Psoas muscle (tissue), 8 donors: ENCODE results near the gene PRDM8. TPM values are rescaled to one million over a fixed set of nuclear protein-coding genes. Genes with fewer than 3 reads are reported as not detected.

ENCODE experiments used
- ATAC-seq, 4 donors: fragments of 200-7000 bp; cut with Tn5 transposase; one replicate each; pipeline ENCODE4 v1.9.1; 2020; ENCODE audit warnings: moderate library complexity in 3 of 4, mild to moderate bottlenecking in 2 of 4
- DNase-seq, 2 donors: peaks; one replicate each; pipeline ENCODE4 v3.0.0-alpha.2; 2020
- H3K27ac ChIP-seq: fragments of 200-600 bp; one replicate; pipeline ENCODE4 v1.8.0; 2022
- H3K27me3 ChIP-seq, 3 donors: fragments of 200-600 bp in 1 of 3; one replicate each; pipeline versions ENCODE4 v1.6.1 to v1.8.0; 2013 to 2022; ENCODE audit warnings: low read length in 2 of 3, mild to moderate bottlenecking in 2 of 3, moderate library complexity in 1 of 3; ENCODE audit not compliant: insufficient read depth in 3 of 3
- H3K36me3 ChIP-seq, 2 donors: fragments of 200-600 bp in 1 of 2; one replicate each; pipeline versions ENCODE4 v1.6.1 to v1.8.0; 2013 to 2022; ENCODE audit warnings: low read depth in 1 of 2, mild to moderate bottlenecking in 1 of 2, moderate library complexity in 1 of 2; ENCODE audit not compliant: insufficient read depth in 1 of 2
- H3K4me1 ChIP-seq: fragments of 200-600 bp; one replicate; pipeline ENCODE4 v1.8.0; 2022
- H3K4me3 ChIP-seq: fragments of 200-600 bp; one replicate; pipeline ENCODE4 v1.8.0; 2022; ENCODE audit warnings: mild to moderate bottlenecking
- H3K9me3 ChIP-seq: fragments of 200-600 bp; one replicate; pipeline ENCODE4 v1.8.0; 2022
- WGBS, 3 donors: extraction: QIAGEN DNeasy Blood & Tissue Kit; methylation state at CpG; one replicate each; pipeline versions ENCODE4 v1.1.6 to v1.1.7; 2013; 5-methylcytosine and 5-hydroxymethylcytosine counted together
- intact Hi-C, 2 donors: fragments of 100-400 bp; cut with DNase I; formaldehyde crosslinking; loops; one replicate each; pipeline versions ENCODE4 v1.11.0 to v1.14.2; 2022
- polyA plus RNA-seq, 3 donors: library from polyadenylated mRNA; stranded (reverse); fragments of 200-250 nt; gene quantifications; one replicate each; pipeline ENCODE4 v1.2.3, GENCODE V29; 2013
- total RNA-seq, 4 donors: library from RNA; stranded (reverse); fragmentation: NEBNext Ultra II Directional in 2 of 4; extraction: Animal tissue kit (Norgen Biotek cat#: 25700) in 2 of 4; gene quantifications; one replicate each; pipeline versions ENCODE4 v1.2.1 to v1.2.4, GENCODE V29; 2021 to 2023
- TF ChIP-seq, protein P1 (sequence below): fragments of 200-600 bp; IDR thresholded peaks from one replicate; pipeline ENCODE4 v1.8.0; 2022; ENCODE audit warnings: antibody characterized with exemption
- donor health status: healthy with polysubstance abuse.
- donor health status: DM: no; HTN: no; CAD: no; lungs with moderate emphysema.
- donor health status: Bipolar disorder and iron deficiency.
- donor health status: healthy.
- donor health status: DM: yes; HTN: yes; CAD: no.
- donor health status: DM: no; HTN: no; CAD: no.
- donor health status: DM: no; HTN: no; CAD: no.
- donor health status: DM: yes; HTN: yes; CAD: no.

The PRDM8 gene
- total and polyA plus RNA-seq, 7 donors, result 0.28 to 1.8 (median 0.63) TPM

DNA sequence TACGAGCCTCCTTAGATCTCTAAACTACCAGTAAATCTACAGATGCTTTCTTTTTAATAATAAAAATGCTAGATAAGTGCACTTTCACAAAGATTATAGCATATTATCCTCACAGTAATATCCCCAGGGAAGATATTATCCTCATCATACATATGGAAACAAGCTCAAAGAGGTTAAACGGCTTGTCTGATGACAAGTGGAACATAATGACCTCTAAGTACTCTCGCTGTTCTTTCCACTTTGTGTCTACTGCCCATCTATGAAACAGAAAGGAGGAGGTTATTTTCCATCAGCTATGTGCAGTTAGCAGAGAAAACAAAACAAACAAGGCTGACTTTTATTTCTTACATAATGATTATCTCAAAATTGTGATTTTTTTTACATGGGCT is 42.8 kb upstream of the PRDM8 start:
- no peak for ATAC-seq
- no peaks in the 10 kb centered on the region for H3K4me1 ChIP-seq
- intact Hi-C loops, result no loop called here
- no peaks in the 10 kb centered on the region for H3K27me3 ChIP-seq
- TF ChIP-seq, protein P1, sequence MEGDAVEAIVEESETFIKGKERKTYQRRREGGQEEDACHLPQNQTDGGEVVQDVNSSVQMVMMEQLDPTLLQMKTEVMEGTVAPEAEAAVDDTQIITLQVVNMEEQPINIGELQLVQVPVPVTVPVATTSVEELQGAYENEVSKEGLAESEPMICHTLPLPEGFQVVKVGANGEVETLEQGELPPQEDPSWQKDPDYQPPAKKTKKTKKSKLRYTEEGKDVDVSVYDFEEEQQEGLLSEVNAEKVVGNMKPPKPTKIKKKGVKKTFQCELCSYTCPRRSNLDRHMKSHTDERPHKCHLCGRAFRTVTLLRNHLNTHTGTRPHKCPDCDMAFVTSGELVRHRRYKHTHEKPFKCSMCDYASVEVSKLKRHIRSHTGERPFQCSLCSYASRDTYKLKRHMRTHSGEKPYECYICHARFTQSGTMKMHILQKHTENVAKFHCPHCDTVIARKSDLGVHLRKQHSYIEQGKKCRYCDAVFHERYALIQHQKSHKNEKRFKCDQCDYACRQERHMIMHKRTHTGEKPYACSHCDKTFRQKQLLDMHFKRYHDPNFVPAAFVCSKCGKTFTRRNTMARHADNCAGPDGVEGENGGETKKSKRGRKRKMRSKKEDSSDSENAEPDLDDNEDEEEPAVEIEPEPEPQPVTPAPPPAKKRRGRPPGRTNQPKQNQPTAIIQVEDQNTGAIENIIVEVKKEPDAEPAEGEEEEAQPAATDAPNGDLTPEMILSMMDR, result no peak
- no peak overlapping the region for H3K27ac ChIP-seq
- WGBS, 3 donors, result 70 to 73% (median 70%) methylated on average over 3 of the region's 3 CpGs
- H3K4me3 ChIP-seq, result no peak overlapping the region
- H3K9me3 ChIP-seq, result no peaks in the 10 kb centered on the region
- DNase-seq, result no peak
- no peaks in the 10 kb centered on the region for H3K36me3 ChIP-seq

DNA sequence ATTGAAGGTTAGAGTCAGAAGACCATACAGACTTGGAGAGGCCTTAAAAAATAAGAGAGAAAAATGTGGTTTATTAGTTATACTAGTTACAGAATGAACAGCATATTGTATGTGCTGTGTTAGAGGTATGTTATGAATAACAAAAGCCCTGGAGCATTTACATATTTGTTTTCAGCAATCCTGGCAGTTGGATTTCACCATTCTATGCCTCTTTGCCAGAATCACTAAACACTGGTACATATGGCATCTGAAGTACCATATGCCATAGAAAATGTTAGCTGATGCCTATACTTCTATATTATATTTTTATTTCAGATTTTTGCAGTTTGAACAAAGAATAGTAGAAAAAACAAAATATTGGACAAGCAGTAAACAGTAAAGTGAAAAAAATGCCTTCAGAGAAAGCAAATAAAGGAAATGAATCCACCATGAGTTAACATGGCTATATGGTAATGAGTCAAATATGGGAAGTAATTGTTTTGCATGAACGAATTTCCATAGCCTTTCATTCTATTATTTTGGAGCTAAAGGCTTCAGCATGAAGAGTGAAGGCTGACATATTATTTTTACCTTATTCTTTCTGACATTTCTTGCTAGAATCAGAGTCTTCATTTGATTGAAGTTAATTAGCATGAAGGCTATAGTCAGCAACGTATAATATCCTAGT is 41.9 kb upstream of the PRDM8 start:
- Histone ChIP-seq H3K4me3 (no peak overlapping the region), H3K9me3 (no peaks in the 10 kb centered on the region), H3K27ac (no peak overlapping the region), H3K36me3 (no peaks in the 10 kb centered on the region), H3K27me3 (no peaks in the 10 kb centered on the region), H3K4me1 (no peaks in the 10 kb centered on the region)
- ATAC-seq (no peak), DNase-seq (no peak)
- TF ChIP-seq, protein P1, result no peak
- intact Hi-C loops, result no loop called here
- 59 to 70% (median 67%) methylated on average over 2 of the region's 2 CpGs for WGBS, 3 donors

DNA sequence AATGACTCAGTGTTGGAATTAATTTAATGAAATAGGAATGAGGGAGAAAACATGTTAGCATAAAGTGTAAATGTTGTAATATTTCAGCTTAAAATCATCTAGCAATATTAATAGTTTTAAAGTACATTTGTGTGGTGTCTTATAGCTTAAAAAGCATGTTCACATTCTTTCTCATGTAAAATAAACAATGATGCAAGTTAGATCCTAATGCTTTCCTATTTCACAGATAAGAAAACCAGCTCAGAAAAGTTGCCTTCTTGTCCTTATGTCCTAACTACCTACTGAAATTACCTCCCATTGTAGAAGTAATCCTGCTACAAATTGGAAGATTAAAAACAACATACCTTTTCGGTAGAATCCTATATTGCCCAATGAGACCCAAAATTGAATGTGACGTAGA is 40.9 kb upstream of the PRDM8 start:
- H3K36me3 ChIP-seq, result no peaks in the 10 kb centered on the region
- ATAC-seq (no peak), DNase-seq (no peak)
- H3K27me3 ChIP-seq, result no peaks in the 10 kb centered on the region
- H3K4me1 ChIP-seq, result no peaks in the 10 kb centered on the region
- intact Hi-C loops, result no loop called here
- TF ChIP-seq, protein P1, result no peak
- H3K4me3 ChIP-seq, result no peak overlapping the region
- 95 to 97% (median 95%) methylated on average over 2 of the region's 2 CpGs for WGBS, 3 donors
- no peak overlapping the region for H3K27ac ChIP-seq
- H3K9me3 ChIP-seq, result no peaks in the 10 kb centered on the region

DNA sequence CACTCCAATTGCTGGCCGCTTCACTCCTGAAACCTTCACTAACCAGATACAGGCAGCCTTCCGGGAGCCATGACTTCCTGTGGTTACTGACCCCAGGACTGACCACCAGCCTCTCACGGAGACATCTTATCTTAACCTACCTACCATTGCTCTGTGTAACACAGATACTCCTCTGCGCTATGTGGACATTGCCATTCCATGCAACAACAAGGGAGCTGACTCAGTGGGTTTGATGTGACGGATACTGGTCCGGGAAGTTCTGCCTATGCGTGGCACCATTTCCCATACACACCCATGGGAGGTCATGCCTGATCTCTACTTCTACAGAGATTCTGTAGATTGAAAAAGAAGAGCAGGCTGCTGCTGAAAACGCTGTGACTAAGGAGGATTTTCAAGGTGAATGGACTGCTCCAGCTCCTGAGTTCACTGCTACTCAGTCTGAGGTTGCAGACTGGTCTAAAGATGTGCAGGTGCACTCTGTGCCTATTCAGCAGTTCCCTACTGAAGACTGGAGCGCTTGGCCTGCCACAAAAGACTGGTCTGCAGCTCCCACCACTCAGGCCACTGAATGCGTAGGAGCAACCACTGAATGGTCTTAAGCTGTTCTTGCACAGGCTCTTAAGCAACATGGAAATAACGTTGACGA is 35.8 kb upstream of the PRDM8 start:
- WGBS, 3 donors, result 88 to 92% (median 91%) methylated on average over 12 of the region's 12 CpGs
- no peak for ATAC-seq

More for the DNA sequence above, 35.8 kb upstream of the PRDM8 start:
- Histone ChIP-seq H3K36me3 (no peaks in the 10 kb centered on the region), H3K9me3 (no peaks in the 10 kb centered on the region), H3K27me3 (no peaks in the 10 kb centered on the region), H3K4me1 (no peaks in the 10 kb centered on the region), H3K4me3 (no peak overlapping the region), H3K27ac (no peak overlapping the region)
- no peak for DNase-seq
- TF ChIP-seq, protein P1, result no peak
- intact Hi-C loops, result no loop called here
